Thoracic aorta (tissue), 2 donors: ENCODE data around the gene THYN1. TPM values are rescaled to one million over a fixed set of nuclear protein-coding genes. Genes with fewer than 3 reads are reported as not detected.

Experiments
- ATAC-seq: fragments of 150-250 bp; one replicate; pipeline ENCODE4 v1.8.0; 2017; ENCODE audit warnings: low read depth; ENCODE audit not compliant: insufficient number of reproducible peaks, low FRiP score
- DNase-seq: peaks from one replicate; pipeline ENCODE4 v3.0.0-alpha.2; 2020; ENCODE audit warnings: low spot score
- H3K27ac ChIP-seq, 2 donors: fragments of 200-600 bp; sonication (generic); 1 replicate in 1 of 2; 2 replicates in 1 of 2; pipeline ENCODE4 v1.5.1; 2016; ENCODE audit warnings: mild to moderate bottlenecking in 2 of 2, moderate library complexity in 2 of 2
- H3K27me3 ChIP-seq: fragments of 200-600 bp; sonication (generic); replicated peaks from 2 replicates; pipeline ENCODE4 v1.6.0; 2016; ENCODE audit warnings: mild to moderate bottlenecking; ENCODE audit not compliant: insufficient read depth
- H3K36me3 ChIP-seq: fragments of 200-600 bp; sonication (generic); one replicate; pipeline ENCODE4 v1.5.1; 2016
- H3K4me1 ChIP-seq, 2 donors: fragments of 200-600 bp; sonication (generic); 1 replicate in 1 of 2; 2 replicates in 1 of 2; pipeline versions ENCODE4 v1.5.1 to v1.6.0; 2016; ENCODE audit warnings: low read depth in 2 of 2, mild to moderate bottlenecking in 1 of 2; ENCODE audit not compliant: control insufficient read depth in 1 of 2
- H3K4me3 ChIP-seq: fragments of 200-600 bp; sonication (generic); 2 replicates; pipeline ENCODE4 v1.5.1; 2016; ENCODE audit warnings: mild to moderate bottlenecking
- H3K9me3 ChIP-seq: fragments of 200-600 bp; sonication (generic); 2 replicates; pipeline ENCODE4 v1.5.1; 2016
- CTCF ChIP-seq: fragments of 200-600 bp; sonication (generic); IDR thresholded peaks from one replicate; pipeline ENCODE4 v1.5.1; 2019; ENCODE audit warnings: antibody characterized with exemption
- total RNA-seq, 2 donors: library from RNA; depleted of rRNA; stranded (reverse); fragments of >200 nt; gene quantifications; one replicate each; pipeline versions ENCODE4 v1.1.0 to v1.2.3, GENCODE V29; 2016

Gene THYN1
- total RNA-seq, 2 donors from 2014 or later = 31.1 to 44.2 TPM

- H3K27me3 ChIP-seq = no peaks in the 10 kb centered on the region
- no peak overlapping the region for H3K27ac ChIP-seq
- no peaks in the 10 kb centered on the region for H3K36me3 ChIP-seq
- DNase-seq (no peak), ATAC-seq (no peak)
- TF ChIP-seq CTCF = no peak
- no peak overlapping the region for H3K4me3 ChIP-seq
- no peaks in the 10 kb centered on the region for H3K4me1 ChIP-seq
- H3K9me3 ChIP-seq = no peaks in the 10 kb centered on the region
Measured at GRCh38 chr11:134216816-134217215, 36.3 kb downstream of the THYN1 start.

- Histone ChIP-seq H3K4me1 (no peaks in the 10 kb centered on the region), H3K4me3 (no peak overlapping the region), H3K27ac (no peak overlapping the region), H3K36me3 (no peaks in the 10 kb centered on the region), H3K9me3 (no peaks in the 10 kb centered on the region), H3K27me3 (no peaks in the 10 kb centered on the region)
- ATAC-seq (no peak), DNase-seq (no peak)
- TF ChIP-seq CTCF = no peak
Measured at GRCh38 chr11:134215836-134216235, 37.3 kb downstream of the THYN1 start.

- ATAC-seq = no peak
- Histone ChIP-seq H3K27me3 (no peaks in the 10 kb centered on the region), H3K4me1 (no peaks in the 10 kb centered on the region), H3K9me3 (no peaks in the 10 kb centered on the region), H3K36me3 (peaks cover 19% of the 10 kb centered on the region), H3K27ac (no peak overlapping the region), H3K4me3 (no peak overlapping the region)
- TF ChIP-seq CTCF = peak; percentile 66
- DNase-seq = no peak
Measured at GRCh38 chr11:134207538-134208239, 45.5 kb downstream of the THYN1 start.

GRCh38 chr11:134206185-134206584, 47.0 kb downstream of the THYN1 start:
- ATAC-seq (no peak), DNase-seq (no peak)
- Histone ChIP-seq H3K9me3 (no peaks in the 10 kb centered on the region), H3K27ac (no peak overlapping the region), H3K36me3 (peaks cover 19% of the 10 kb centered on the region), H3K4me1 (no peaks in the 10 kb centered on the region), H3K27me3 (no peaks in the 10 kb centered on the region), H3K4me3 (no peak overlapping the region)
- no peak for TF ChIP-seq CTCF

- H3K4me1 ChIP-seq = no peaks in the 10 kb centered on the region
- H3K27me3 ChIP-seq = no peaks in the 10 kb centered on the region
- TF ChIP-seq CTCF = no peak
- peaks cover 19% of the 10 kb centered on the region for H3K36me3 ChIP-seq
- no peak for DNase-seq
- H3K4me3 ChIP-seq = no peak overlapping the region
- no peak for ATAC-seq
- no peaks in the 10 kb centered on the region for H3K9me3 ChIP-seq
- H3K27ac ChIP-seq = no peak overlapping the region
Measured at GRCh38 chr11:134205729-134206128, 47.4 kb downstream of the THYN1 start.
